Measurements from ENCODE around the gene SPINDOC.

The SPINDOC gene

GRCh38 chr11:63802637-63803414 is 10.4 kb upstream of the SPINDOC start:
- peak; percentile 48 for ATAC-seq
- TF ChIP-seq PATZ1 (CRISPR knock-in tag; IDR thresholded peaks at IDR 0.05; ENCODE audit: borderline replicate concordance), result no peak
- TF ChIP-seq SNAI2 (CRISPR knock-in tag; IDR thresholded peaks at IDR 0.05), result no peak
- no peak for TF ChIP-seq RARB (CRISPR knock-in tag; IDR thresholded peaks at IDR 0.05)
- no peak for TF ChIP-seq ZNF565 (CRISPR knock-in tag; conservative IDR thresholded peaks at IDR 0.05; ENCODE audit: low read depth)
- TF ChIP-seq ZNF70 (CRISPR knock-in tag; IDR thresholded peaks at IDR 0.05), result no peak
- no peak for TF ChIP-seq ZFP3 (CRISPR knock-in tag; IDR thresholded peaks at IDR 0.05)
- TF ChIP-seq CREB5 (CRISPR knock-in tag; IDR thresholded peaks at IDR 0.05; ENCODE audit: low read depth), result no peak
- no peak for TF ChIP-seq ESRRG (CRISPR knock-in tag; IDR thresholded peaks at IDR 0.05)
- no peak for TF ChIP-seq ZNF8 (CRISPR knock-in tag; IDR thresholded peaks at IDR 0.05)

GRCh38 chr11:63804259-63804658 is 9.0 kb upstream of the SPINDOC start:
- no peak for ATAC-seq

GRCh38 chr11:63805844-63806415 is 7.3 kb upstream of the SPINDOC start:
- ATAC-seq, result peak; percentile 56
- TF ChIP-seq ISL1 (CRISPR knock-in tag; IDR thresholded peaks at IDR 0.05) (no peak), TCF4 (CRISPR knock-in tag; IDR thresholded peaks at IDR 0.05; ENCODE audit: borderline replicate concordance) (no peak), TSHZ2 (CRISPR knock-in tag; IDR thresholded peaks at IDR 0.05) (no peak), BACH2 (CRISPR knock-in tag; IDR thresholded peaks at IDR 0.05; ENCODE audit: borderline replicate concordance) (no peak), CSRNP3 (CRISPR knock-in tag; IDR thresholded peaks at IDR 0.05) (no peak)

More at GRCh38 chr11:63804259-63804658, 9.0 kb upstream of the SPINDOC start:
- TF ChIP-seq GLIS3 (CRISPR knock-in tag; IDR thresholded peaks at IDR 0.05), result no peak
- no peak for TF ChIP-seq OSR1 (CRISPR knock-in tag; IDR thresholded peaks at IDR 0.05)
- no peak for TF ChIP-seq BACH2 (CRISPR knock-in tag; IDR thresholded peaks at IDR 0.05; ENCODE audit: borderline replicate concordance)
- no peak for TF ChIP-seq POU6F1 (CRISPR knock-in tag; IDR thresholded peaks at IDR 0.05; ENCODE audit: borderline replicate concordance, low read depth)
- no peak for TF ChIP-seq TOX (CRISPR knock-in tag; IDR thresholded peaks at IDR 0.05; ENCODE audit: borderline replicate concordance)
- TF ChIP-seq TSHZ2 (CRISPR knock-in tag; IDR thresholded peaks at IDR 0.05), result no peak
- TF ChIP-seq ESRRG (CRISPR knock-in tag; IDR thresholded peaks at IDR 0.05), result no peak
- no peak for TF ChIP-seq PPARA (CRISPR knock-in tag; IDR thresholded peaks at IDR 0.05; ENCODE audit: borderline replicate concordance)
- no peak for TF ChIP-seq ZFP3 (CRISPR knock-in tag; IDR thresholded peaks at IDR 0.05)
